Suprapubic skin (tissue), 4 donors: ENCODE data around the gene ACSL6. TPM values are rescaled to one million over a fixed set of nuclear protein-coding genes. Genes with fewer than 3 reads are reported as not detected.
A peak's percentile ranks its signal among the peaks of the same experiment; 100 is the strongest.

ENCODE experiments used
- DNase-seq, 2 donors: peaks; one replicate each; pipeline ENCODE4 v3.0.0-alpha.2; 2019; ENCODE audit warnings: low spot score in 2 of 2
- H3K27ac ChIP-seq: fragments of 200-600 bp; sonication (generic); one replicate; pipeline ENCODE4 v1.5.1; 2019
- H3K27me3 ChIP-seq: fragments of 200-600 bp; sonication (generic); one replicate; pipeline ENCODE4 v1.5.1; 2019
- H3K36me3 ChIP-seq: fragments of 200-600 bp; sonication (generic); one replicate; pipeline ENCODE4 v1.5.1; 2019
- H3K4me1 ChIP-seq: fragments of 200-600 bp; sonication (generic); one replicate; pipeline ENCODE4 v1.5.1; 2019
- H3K4me3 ChIP-seq: fragments of 200-600 bp; sonication (generic); one replicate; pipeline ENCODE4 v1.5.1; 2019; ENCODE audit warnings: mild to moderate bottlenecking
- H3K9me3 ChIP-seq: fragments of 200-600 bp; sonication (generic); one replicate; pipeline ENCODE4 v1.5.1; 2019
- CTCF ChIP-seq, 2 donors: fragments of 200-600 bp in 1 of 2; fragments of 450-650 bp in 1 of 2; sonication (generic) in 1 of 2; IDR thresholded peaks; one replicate each; pipeline ENCODE4 v1.5.1; 2016 to 2019; ENCODE audit warnings: antibody characterized with exemption in 2 of 2, mild to moderate bottlenecking in 1 of 2, moderate library complexity in 1 of 2
- EP300 ChIP-seq: sonication (generic); formaldehyde crosslinking; IDR thresholded peaks from one replicate; pipeline ENCODE4 v1.6.1; 2017; ENCODE audit warnings: antibody characterized with exemption
- POLR2A ChIP-seq, 2 donors: fragments of 450-650 bp; IDR thresholded peaks; one replicate each; pipeline ENCODE4 v1.6.1; 2017; ENCODE audit warnings: antibody characterized with exemption in 2 of 2, mild to moderate bottlenecking in 2 of 2, moderate library complexity in 2 of 2
- POLR2AphosphoS5 ChIP-seq, 3 donors: sonication (generic); formaldehyde crosslinking; IDR thresholded peaks; one replicate each; pipeline ENCODE4 v1.6.1; 2017; ENCODE audit warnings: antibody characterized with exemption in 3 of 3
- WGBS: methylation state at CpG from one replicate; pipeline ENCODE4 v1.1.5; 2018; 5-methylcytosine and 5-hydroxymethylcytosine counted together
- total RNA-seq, 4 donors: library from RNA; depleted of rRNA; stranded (reverse); fragments of >200 nt; gene quantifications; one replicate each; pipeline ENCODE4 v1.1.0, GENCODE V29; 2016

ACSL6 gene
- total RNA-seq, 4 donors from 2014 or later = 0.21 to 0.89 (median 0.23) TPM; not detected in 1

GRCh38 chr5:132009706-132010405 lies 1.6 kb downstream of the ACSL6 start:
- DNase-seq = peak; percentile 20 to 70
- Histone ChIP-seq H3K27me3 (peaks cover 26% of the 10 kb centered on the region), H3K4me3 (no peak overlapping the region), H3K36me3 (no peaks in the 10 kb centered on the region), H3K9me3 (no peaks in the 10 kb centered on the region), H3K4me1 (peaks cover 15% of the 10 kb centered on the region), H3K27ac (no peak overlapping the region)
- no peak for TF ChIP-seq POLR2A (IDR thresholded peaks at IDR 0.05)
- no peak for TF ChIP-seq EP300
- no peak for TF ChIP-seq POLR2AphosphoS5 (IDR thresholded peaks at IDR 0.05)
- TF ChIP-seq CTCF (IDR thresholded peaks at IDR 0.05) = no peak
- WGBS = 82% methylated on average over 3 of the region's 3 CpGs

- peaks cover 26% of the 10 kb centered on the region for H3K27me3 ChIP-seq
- no peak overlapping the region for H3K27ac ChIP-seq
- TF ChIP-seq POLR2AphosphoS5 (IDR thresholded peaks at IDR 0.05) (no peak), POLR2A (IDR thresholded peaks at IDR 0.05) (no peak), EP300 (no peak), CTCF (IDR thresholded peaks at IDR 0.05) (no peak)
- 25% methylated on average over 2 of the region's 5 CpGs for WGBS
- H3K4me3 ChIP-seq = no peak overlapping the region
- DNase-seq = peak; percentile 21 to 64
- no peaks in the 10 kb centered on the region for H3K9me3 ChIP-seq
- H3K36me3 ChIP-seq = no peaks in the 10 kb centered on the region
- H3K4me1 ChIP-seq = peaks cover 15% of the 10 kb centered on the region
Measured at GRCh38 chr5:132008961-132009680, 2.3 kb downstream of the ACSL6 start.

- H3K9me3 ChIP-seq = no peaks in the 10 kb centered on the region
- no peak overlapping the region for H3K4me3 ChIP-seq
- H3K27ac ChIP-seq = no peak overlapping the region
- TF ChIP-seq POLR2A (IDR thresholded peaks at IDR 0.05) = no peak
- no peak for TF ChIP-seq EP300
- TF ChIP-seq CTCF (IDR thresholded peaks at IDR 0.05) = no peak
- no peak for TF ChIP-seq POLR2AphosphoS5 (IDR thresholded peaks at IDR 0.05)
- H3K4me1 ChIP-seq = peaks cover 15% of the 10 kb centered on the region
- WGBS = 73% methylated on average over 2 of the region's 2 CpGs
- H3K36me3 ChIP-seq = no peaks in the 10 kb centered on the region
- no peak for DNase-seq
- H3K27me3 ChIP-seq = peaks cover 26% of the 10 kb centered on the region
Measured at GRCh38 chr5:132008163-132008473, 3.3 kb downstream of the ACSL6 start.

GRCh38 chr5:132007399-132008162 lies 3.9 kb downstream of the ACSL6 start:
- Histone ChIP-seq H3K4me1 (peaks cover 15% of the 10 kb centered on the region), H3K9me3 (no peaks in the 10 kb centered on the region), H3K4me3 (no peak overlapping the region), H3K27me3 (peaks cover 24% of the 10 kb centered on the region), H3K36me3 (no peaks in the 10 kb centered on the region), H3K27ac (no peak overlapping the region)
- no peak for TF ChIP-seq POLR2A (IDR thresholded peaks at IDR 0.05)
- peak; percentile 61 to 73 for TF ChIP-seq CTCF (IDR thresholded peaks at IDR 0.05)
- peak in 1 of 2 donors; percentile 74 for DNase-seq
- WGBS = 64% methylated on average over 2 of the region's 2 CpGs
